Nephron (organoid): ENCODE measurements around the gene TMEM178A.
"Not testable (repeated sequence)": the region's sequence is repeated elsewhere in the genome, so short reads cannot be mapped to it uniquely, and the experiment has no call there.

Experiments
- H3K27ac Mint-ChIP-seq, 3 experiments: 2 replicates each; pipeline ENCODE4 v1.8.0; 2020; ENCODE audit warnings: mixed read lengths in 3 of 3, mild to moderate bottlenecking in 2 of 3, moderate library complexity in 1 of 3
- H3K27me3 Mint-ChIP-seq: 2 replicates; pipeline ENCODE4 v1.8.0; 2021; ENCODE audit warnings: low read depth, mild to moderate bottlenecking, moderate library complexity, mixed read lengths
- H3K36me3 Mint-ChIP-seq: 2 replicates; pipeline ENCODE4 v1.8.0; 2020; ENCODE audit warnings: low read depth, mixed read lengths
- H3K4me1 Mint-ChIP-seq: 2 replicates; pipeline ENCODE4 v1.8.0; 2020; ENCODE audit warnings: mixed read lengths
- H3K4me3 Mint-ChIP-seq, 3 experiments: 2 replicates each; pipeline ENCODE4 v1.8.0; 2020; ENCODE audit warnings: mild to moderate bottlenecking in 3 of 3, mixed read lengths in 3 of 3, moderate library complexity in 2 of 3
- H3K9me3 Mint-ChIP-seq: 2 replicates; pipeline ENCODE4 v1.8.0; 2020; ENCODE audit warnings: mixed read lengths
- TF ChIP-seq, protein P1 (sequence below), 3 experiments: fragments of 200-600 bp; sonication (generic); IDR thresholded peaks; one replicate each; pipeline ENCODE4 v1.5.0; 2021; ENCODE audit warnings: antibody characterized with exemption in 3 of 3; ENCODE audit not compliant: unreplicated experiment in 3 of 3

Gene TMEM178A

DNA sequence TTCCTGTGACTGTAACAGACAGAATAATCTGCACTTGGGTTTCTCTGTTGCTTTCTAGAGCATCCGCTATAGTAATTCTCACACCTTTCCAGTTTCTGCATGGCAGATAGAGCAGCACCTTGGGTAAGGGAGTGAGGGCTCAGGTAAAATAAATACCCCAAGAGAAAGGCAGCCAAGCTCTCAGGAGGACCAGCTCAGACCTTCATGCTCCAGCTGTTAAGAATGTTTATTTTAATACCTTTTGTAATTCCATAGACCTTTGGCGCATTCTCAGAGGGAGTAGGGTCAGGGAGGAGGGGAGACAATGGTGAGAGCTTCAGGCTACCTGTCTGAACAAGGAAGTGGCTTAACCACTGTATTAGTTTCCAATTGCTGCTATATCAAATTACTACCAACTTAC is 16.2 kb upstream of the TMEM178A start:
- Mint-ChIP-seq H3K4me1 (no peaks in the 10 kb centered on the region), H3K4me3 (no peak overlapping the region), H3K9me3 (peaks cover 15% of the 10 kb centered on the region), H3K27me3 (no peaks in the 10 kb centered on the region), H3K36me3 (no peaks in the 10 kb centered on the region), H3K27ac (no peak overlapping the region)
- TF ChIP-seq, protein P1, sequence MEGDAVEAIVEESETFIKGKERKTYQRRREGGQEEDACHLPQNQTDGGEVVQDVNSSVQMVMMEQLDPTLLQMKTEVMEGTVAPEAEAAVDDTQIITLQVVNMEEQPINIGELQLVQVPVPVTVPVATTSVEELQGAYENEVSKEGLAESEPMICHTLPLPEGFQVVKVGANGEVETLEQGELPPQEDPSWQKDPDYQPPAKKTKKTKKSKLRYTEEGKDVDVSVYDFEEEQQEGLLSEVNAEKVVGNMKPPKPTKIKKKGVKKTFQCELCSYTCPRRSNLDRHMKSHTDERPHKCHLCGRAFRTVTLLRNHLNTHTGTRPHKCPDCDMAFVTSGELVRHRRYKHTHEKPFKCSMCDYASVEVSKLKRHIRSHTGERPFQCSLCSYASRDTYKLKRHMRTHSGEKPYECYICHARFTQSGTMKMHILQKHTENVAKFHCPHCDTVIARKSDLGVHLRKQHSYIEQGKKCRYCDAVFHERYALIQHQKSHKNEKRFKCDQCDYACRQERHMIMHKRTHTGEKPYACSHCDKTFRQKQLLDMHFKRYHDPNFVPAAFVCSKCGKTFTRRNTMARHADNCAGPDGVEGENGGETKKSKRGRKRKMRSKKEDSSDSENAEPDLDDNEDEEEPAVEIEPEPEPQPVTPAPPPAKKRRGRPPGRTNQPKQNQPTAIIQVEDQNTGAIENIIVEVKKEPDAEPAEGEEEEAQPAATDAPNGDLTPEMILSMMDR (IDR thresholded peaks at IDR 0.05; ENCODE audit: unreplicated experiment in 3 of 3): no peak

DNA sequence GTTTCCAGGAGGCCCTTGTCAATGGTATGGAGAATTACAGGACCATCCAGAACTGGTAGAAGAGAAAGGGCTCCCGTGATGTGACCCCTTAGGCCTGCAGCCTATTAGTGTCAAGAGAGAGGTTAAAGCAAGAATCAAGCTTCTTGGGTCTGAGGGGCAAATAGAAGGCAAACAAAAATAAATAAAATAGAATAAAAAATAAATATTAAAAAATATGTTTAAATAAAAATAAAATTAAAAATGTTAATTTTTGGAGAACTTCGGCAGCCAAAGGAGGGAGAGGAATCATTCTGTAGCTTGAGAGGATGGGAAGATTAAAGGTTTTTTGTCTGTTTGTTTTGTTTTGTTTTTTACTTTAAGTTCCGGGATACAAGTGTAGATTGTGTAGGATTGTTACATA is 15.2 kb upstream of the TMEM178A start:
- no peak overlapping the region for H3K27ac Mint-ChIP-seq
- no peak overlapping the region for H3K4me3 Mint-ChIP-seq
- no peaks in the 10 kb centered on the region for H3K36me3 Mint-ChIP-seq
- H3K9me3 Mint-ChIP-seq: peaks cover 19% of the 10 kb centered on the region
- TF ChIP-seq, protein P1 (IDR thresholded peaks at IDR 0.05; ENCODE audit: unreplicated experiment in 3 of 3): no peak
- H3K4me1 Mint-ChIP-seq: no peaks in the 10 kb centered on the region
- H3K27me3 Mint-ChIP-seq: no peaks in the 10 kb centered on the region

DNA sequence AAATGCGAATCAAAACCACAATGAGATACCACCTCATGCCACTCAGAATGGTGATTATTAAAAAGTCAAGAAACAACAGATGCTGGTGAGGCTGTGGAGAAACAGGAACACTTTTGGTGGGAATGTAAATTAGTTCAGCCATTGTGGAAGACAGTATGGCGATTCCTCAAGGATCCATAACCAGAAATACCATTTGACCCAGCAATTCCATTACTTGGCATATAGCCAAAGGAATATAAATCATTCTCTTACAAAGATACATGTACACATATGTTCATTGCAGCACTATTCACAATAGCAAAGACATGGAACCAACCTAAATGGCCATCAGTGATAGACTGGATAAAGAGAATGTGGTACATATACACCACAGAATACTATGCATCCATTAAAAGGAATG is 9.5 kb upstream of the TMEM178A start:
- H3K27ac Mint-ChIP-seq, H3K4me3 Mint-ChIP-seq, H3K27me3 Mint-ChIP-seq, H3K36me3 Mint-ChIP-seq, H3K4me1 Mint-ChIP-seq: not testable (repeated sequence)
- H3K9me3 Mint-ChIP-seq: peaks cover 19% of the 10 kb centered on the region

DNA sequence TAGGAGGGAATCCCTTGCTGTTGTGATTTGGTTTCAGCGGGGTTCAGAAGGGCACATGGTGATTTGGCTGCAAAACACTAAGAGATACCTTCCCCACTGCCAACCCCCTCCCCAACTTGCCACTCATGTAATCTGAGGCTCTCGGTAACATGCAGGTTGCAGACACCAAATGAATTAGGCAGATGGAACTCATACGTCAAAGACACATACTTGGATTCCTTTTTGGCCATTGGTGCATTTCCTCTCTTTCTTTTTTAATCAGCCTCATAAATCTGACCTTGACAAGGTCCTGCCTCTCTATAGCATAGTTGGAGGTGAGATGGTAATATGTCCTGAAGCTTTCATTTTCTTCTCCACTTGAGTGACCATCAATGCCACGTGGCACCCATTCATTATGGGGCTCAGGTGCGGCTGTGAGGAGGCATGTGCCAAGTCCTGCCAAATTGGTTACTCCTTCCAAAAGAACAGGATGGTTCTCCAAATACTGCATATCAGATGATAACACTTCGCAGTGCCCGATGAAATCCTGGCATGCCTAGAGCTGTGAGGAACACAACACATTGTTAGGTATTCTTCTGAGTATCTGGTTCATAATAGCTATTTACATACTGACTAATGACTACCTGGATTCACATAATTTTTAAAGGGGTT is 8.3 kb upstream of the TMEM178A start:
- Mint-ChIP-seq H3K27me3 (no peaks in the 10 kb centered on the region), H3K4me3 (no peak overlapping the region), H3K36me3 (no peaks in the 10 kb centered on the region), H3K4me1 (peaks cover 6% of the 10 kb centered on the region), H3K9me3 (peaks cover 19% of the 10 kb centered on the region), H3K27ac (no peak overlapping the region)
- TF ChIP-seq, protein P1 (IDR thresholded peaks at IDR 0.05; ENCODE audit: unreplicated experiment in 3 of 3): no peak

DNA sequence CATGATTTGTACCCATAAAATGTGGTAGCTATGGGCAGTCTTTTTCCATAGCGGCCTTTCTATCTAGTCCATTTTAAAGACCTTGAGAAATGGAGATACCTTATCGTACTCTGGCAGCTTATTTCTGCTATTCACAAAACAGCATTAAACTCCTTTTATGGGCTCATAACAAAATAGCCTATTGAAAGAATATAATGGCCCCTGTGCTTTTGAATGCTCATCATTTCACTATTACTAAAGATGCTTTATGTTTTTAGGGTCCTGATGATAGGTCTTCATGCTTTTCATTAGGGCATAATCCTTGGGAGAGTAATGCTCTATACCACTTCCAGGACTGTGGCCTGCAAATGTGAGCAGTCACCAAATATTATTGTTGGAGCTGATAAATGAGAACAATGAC is 7.3 kb upstream of the TMEM178A start:
- TF ChIP-seq, protein P1 (IDR thresholded peaks at IDR 0.05; ENCODE audit: unreplicated experiment in 3 of 3): no peak
- Mint-ChIP-seq H3K4me3 (no peak overlapping the region), H3K27me3 (peaks cover 4% of the 10 kb centered on the region), H3K4me1 (peaks cover 6% of the 10 kb centered on the region), H3K9me3 (peaks cover 13% of the 10 kb centered on the region), H3K27ac (no peak overlapping the region), H3K36me3 (no peaks in the 10 kb centered on the region)

DNA sequence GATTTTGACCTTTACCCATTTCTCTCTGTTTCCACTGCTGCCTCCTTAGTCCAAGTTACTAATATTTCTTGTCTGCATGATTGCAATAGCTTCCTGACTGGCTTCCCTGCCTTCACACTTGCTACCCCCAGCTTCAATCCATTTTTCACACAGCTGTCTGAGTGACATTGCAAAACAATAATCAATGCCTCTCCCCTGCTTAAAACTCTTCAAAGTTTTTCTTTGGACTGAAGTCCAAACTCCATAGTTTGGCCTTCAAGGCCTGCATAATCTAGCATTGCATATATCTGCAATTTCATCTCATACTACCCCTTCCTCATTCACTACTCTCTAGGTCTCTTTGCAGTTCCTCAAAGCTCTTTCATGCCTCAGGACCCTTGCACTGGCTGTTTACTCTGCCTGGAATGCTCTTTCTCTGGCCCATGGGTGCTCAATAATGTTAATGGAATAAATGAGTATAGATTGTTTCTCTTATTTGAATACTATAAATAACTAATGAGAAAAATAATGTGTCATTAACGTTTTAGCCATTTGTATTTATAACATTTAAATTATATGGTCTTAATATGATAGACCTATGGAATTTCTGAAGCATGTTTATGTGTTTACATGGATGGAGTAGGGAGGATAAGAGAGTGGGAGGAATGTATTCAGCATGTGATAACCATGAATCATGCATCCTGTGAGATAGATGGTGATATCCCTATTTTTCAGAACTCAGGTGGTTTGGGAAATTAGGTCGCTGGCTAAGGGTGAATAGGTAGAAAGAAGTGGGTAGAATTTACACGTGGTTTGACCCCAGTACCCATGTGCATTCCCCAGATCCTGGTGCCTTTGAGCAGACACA is 5.7 kb upstream of the TMEM178A start:
- peaks cover 15% of the 10 kb centered on the region for H3K27me3 Mint-ChIP-seq
- H3K9me3 Mint-ChIP-seq: no peaks in the 10 kb centered on the region
- no peak overlapping the region for H3K27ac Mint-ChIP-seq
- peaks cover 8% of the 10 kb centered on the region for H3K4me1 Mint-ChIP-seq
- no peaks in the 10 kb centered on the region for H3K36me3 Mint-ChIP-seq
- H3K4me3 Mint-ChIP-seq: no peak overlapping the region
- TF ChIP-seq, protein P1 (IDR thresholded peaks at IDR 0.05; ENCODE audit: unreplicated experiment in 3 of 3): no peak
